Spinal cord (tissue), 10 donors: ENCODE results near the gene TRDN. TPM values are rescaled to one million over a fixed set of nuclear protein-coding genes. Genes with fewer than 3 reads are reported as not detected.
"Not testable (repeated sequence)": the region's sequence is repeated elsewhere in the genome, so short reads cannot be mapped to it uniquely, and the experiment has no call there.

ENCODE experiments used
- DNase-seq, 6 donors: peaks; one replicate each; pipeline versions ENCODE4 v3.0.0 to v3.0.0-alpha.2; 2013 to 2015; ENCODE audit warnings: low spot score in 6 of 6, low read depth in 4 of 6
- H3K27ac ChIP-seq: one replicate; pipeline ENCODE4 v1.5.1; 2013; ENCODE audit warnings: low read depth, low read length, control low read depth
- H3K27me3 ChIP-seq: one replicate; pipeline ENCODE4 v1.6.1; 2013; ENCODE audit warnings: low read length; ENCODE audit not compliant: control insufficient read depth, insufficient read depth
- H3K36me3 ChIP-seq: one replicate; pipeline ENCODE4 v1.6.1; 2013; ENCODE audit warnings: low read length; ENCODE audit not compliant: control insufficient read depth, insufficient read depth
- H3K4me1 ChIP-seq: one replicate; pipeline ENCODE4 v1.6.1; 2013; ENCODE audit warnings: low read length; ENCODE audit not compliant: control insufficient read depth, insufficient read depth
- H3K4me3 ChIP-seq: one replicate; pipeline ENCODE4 v1.5.1; 2013; ENCODE audit warnings: low read depth, low read length, control low read depth
- H3K9me3 ChIP-seq: one replicate; pipeline ENCODE4 v1.6.1; 2013; ENCODE audit warnings: low read length; ENCODE audit not compliant: control insufficient read depth, insufficient read depth
- WGBS: methylation state at CpG from one replicate; pipeline ENCODE4 v1.1.5; 2013; ENCODE audit warnings: missing lambda C conversion rate; ENCODE audit not compliant: insufficient coverage; 5-methylcytosine and 5-hydroxymethylcytosine counted together
- polyA plus RNA-seq, 2 donors: library from polyadenylated mRNA; unstranded; fragments of 120-200 nt; gene quantifications; one replicate each; pipeline ENCODE4 v1.2.1, GENCODE V29; 2013; ENCODE audit not compliant: insufficient read length in 2 of 2
- total RNA-seq, 2 donors: library from RNA; depleted of rRNA in 1 of 2; stranded (reverse); fragments of 120-200 nt in 1 of 2; fragments of >200 nt in 1 of 2; gene quantifications; one replicate each; pipeline versions ENCODE4 v1.2.3 to v1.2.4, GENCODE V29; 2013 to 2014
- donor health status: healthy.

The TRDN gene
- total and polyA plus RNA-seq, 4 donors: 2.3 to 9.9 (median 3.0) TPM

DNA sequence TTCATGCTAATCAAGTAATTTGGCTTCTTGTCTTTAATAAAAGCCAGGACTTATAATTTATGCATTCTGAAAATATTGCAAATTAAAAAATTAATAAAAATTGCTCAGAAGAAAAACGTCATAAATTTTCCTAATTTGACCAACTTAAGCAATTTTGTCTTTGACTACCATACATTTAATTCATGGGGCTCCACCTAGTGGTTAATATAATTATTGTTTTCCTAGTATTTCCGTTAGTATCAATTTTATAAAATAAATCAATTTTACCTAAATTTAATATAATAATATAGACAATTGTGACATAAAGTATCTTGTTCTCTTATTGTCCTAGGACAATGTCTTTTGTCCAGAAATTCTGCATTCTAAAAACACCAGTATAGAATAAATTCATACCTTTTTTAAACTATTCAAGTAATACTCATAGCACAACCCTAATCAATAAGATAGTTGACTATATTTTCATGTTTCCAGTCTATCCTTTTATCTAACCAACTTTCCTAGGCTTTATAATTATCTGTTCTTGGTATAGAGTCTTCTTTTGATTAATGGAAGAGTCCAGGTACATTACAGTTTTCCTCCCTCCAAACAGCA, 319.9 kb downstream of the TRDN start:
- no peaks in the 10 kb centered on the region for H3K36me3 ChIP-seq
- H3K27ac ChIP-seq: no peak overlapping the region
- H3K27me3 ChIP-seq: no peaks in the 10 kb centered on the region
- H3K4me3 ChIP-seq: no peak overlapping the region
- peak in 4 of 6 donors; percentile 8 to 80 (median 27) for DNase-seq
- H3K9me3 ChIP-seq: peaks cover 3% of the 10 kb centered on the region
- no peaks in the 10 kb centered on the region for H3K4me1 ChIP-seq
- no CpG with 5 or more reads among the region's 2 CpGs for WGBS

DNA sequence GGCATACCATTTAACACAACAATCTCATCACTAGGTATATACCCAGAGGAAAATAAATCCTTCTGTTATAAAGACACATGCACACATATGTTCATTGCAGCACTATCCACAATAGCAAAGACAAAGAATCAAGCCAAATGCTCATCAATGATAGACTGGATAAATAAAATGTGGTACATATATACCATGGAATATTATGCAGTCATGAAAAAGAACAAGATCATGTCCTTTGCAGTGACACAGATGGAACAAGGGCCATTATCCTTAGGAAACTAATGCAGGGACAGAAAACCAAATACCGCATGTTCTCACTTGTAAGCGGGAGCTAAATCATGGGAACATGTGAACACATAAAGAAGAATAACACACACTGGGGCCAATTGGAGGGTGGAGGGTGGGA, 322.3 kb downstream of the TRDN start:
- not testable (repeated sequence) for H3K4me1 ChIP-seq, DNase-seq, H3K9me3 ChIP-seq, H3K36me3 ChIP-seq, H3K4me3 ChIP-seq, H3K27ac ChIP-seq, H3K27me3 ChIP-seq
- WGBS: 93% methylated on average over 2 of the region's 2 CpGs

DNA sequence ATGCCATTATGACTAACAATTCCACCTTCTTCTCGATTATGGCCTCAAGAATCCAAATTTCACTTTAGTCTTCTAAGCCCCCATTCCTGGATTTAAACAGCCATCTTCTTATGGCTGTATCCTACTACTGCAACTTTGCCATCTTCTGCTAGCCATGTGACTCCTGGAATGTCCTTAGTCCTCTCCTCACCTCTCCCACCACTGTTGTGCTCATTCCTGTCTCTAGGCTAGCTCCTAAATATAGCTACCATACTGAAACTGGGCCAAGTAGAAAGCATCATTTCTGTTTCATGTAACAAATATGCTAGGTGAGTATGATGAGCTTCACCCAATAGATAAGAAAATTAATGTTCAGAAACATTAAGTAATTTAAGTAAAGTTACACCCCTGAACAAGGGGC, 327.6 kb downstream of the TRDN start:
- Histone ChIP-seq H3K27ac (no peak overlapping the region), H3K4me3 (no peak overlapping the region), H3K9me3 (peaks cover 3% of the 10 kb centered on the region), H3K27me3 (no peaks in the 10 kb centered on the region), H3K36me3 (no peaks in the 10 kb centered on the region), H3K4me1 (no peaks in the 10 kb centered on the region)
- 83% methylated on average over 1 of the region's 1 CpG for WGBS
- no peak for DNase-seq

DNA sequence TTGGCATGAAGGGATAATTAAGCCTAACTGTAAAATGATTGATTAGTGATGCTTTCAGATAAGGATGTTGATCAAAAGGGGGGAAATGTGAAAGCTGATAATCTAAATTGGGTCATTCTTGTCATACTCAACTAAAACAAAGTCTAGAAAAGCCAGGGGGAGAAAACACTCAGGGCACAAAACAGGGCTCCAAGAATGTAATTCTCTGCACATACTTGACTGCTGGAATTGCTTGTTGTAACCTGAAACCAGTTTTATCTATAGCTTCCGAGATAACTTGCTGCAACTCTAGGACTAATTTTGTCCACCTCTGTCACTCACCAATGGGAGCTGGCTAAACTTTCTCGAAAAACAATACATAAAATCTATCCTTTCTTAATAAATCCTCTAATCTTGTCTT, 330.4 kb downstream of the TRDN start:
- H3K4me3 ChIP-seq: no peak overlapping the region
- no peaks in the 10 kb centered on the region for H3K36me3 ChIP-seq
- no peaks in the 10 kb centered on the region for H3K4me1 ChIP-seq
- H3K27me3 ChIP-seq: no peaks in the 10 kb centered on the region
- peaks cover 2% of the 10 kb centered on the region for H3K9me3 ChIP-seq
- no peak overlapping the region for H3K27ac ChIP-seq
- 69% methylated on average over 2 of the region's 2 CpGs for WGBS
- DNase-seq: no peak

- no peaks in the 10 kb centered on the region for H3K4me1 ChIP-seq
- H3K27me3 ChIP-seq: no peaks in the 10 kb centered on the region
- no peaks in the 10 kb centered on the region for H3K9me3 ChIP-seq
- no peak overlapping the region for H3K27ac ChIP-seq
- H3K36me3 ChIP-seq: no peaks in the 10 kb centered on the region
- H3K4me3 ChIP-seq: no peak overlapping the region
- DNase-seq: no peak
- 100% methylated on average over 3 of the region's 8 CpGs for WGBS
Measured at GRCh38 chr6:123295672-123296071, 341.1 kb downstream of the TRDN start.

DNA sequence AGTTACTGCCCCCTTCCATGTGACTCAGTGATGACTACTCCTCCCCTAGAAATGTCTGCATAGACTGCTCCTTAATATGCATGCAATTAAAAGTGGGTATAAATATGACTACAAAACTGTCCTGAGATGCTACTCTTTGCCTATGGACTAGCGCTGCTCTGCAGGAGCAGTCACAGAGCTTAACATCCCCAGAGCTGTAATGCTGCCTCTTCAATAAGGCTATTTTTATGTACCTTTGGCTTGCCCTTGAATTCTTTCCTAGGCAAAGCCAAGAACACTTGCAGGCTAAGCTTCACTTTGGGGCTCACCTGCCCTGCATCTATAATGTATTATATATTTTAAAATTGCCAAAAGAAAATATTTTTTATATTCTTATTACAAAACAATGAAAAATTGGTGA, 341.6 kb downstream of the TRDN start:
- DNase-seq: no peak
- H3K4me1 ChIP-seq: no peaks in the 10 kb centered on the region
- WGBS: 100% methylated on average over 1 of the region's 1 CpG
- H3K9me3 ChIP-seq: no peaks in the 10 kb centered on the region
- no peak overlapping the region for H3K27ac ChIP-seq
- H3K27me3 ChIP-seq: no peaks in the 10 kb centered on the region
- no peaks in the 10 kb centered on the region for H3K36me3 ChIP-seq
- no peak overlapping the region for H3K4me3 ChIP-seq

DNA sequence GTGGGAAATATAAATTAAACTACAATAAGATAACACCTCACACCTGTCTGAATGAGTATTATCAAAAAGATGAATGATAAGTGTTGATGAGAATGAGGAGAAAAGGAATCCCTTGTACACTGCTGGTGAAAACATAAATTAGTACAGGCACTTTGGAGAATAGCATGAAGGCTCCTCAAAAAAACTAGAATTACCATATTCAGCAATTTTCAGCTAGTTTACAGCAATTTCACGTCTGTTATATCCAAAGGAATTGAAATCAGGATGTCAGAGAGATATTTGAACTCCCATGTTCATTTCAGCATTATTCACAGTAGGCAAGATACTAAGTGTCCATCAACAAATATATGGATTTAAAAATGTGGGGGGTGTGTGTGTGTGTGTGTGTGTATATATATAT, 348.1 kb downstream of the TRDN start:
- H3K27ac ChIP-seq: no peak overlapping the region
- H3K27me3 ChIP-seq: no peaks in the 10 kb centered on the region
- no CpG with 5 or more reads among the region's 1 CpG for WGBS
- no peak overlapping the region for H3K4me3 ChIP-seq
- no peaks in the 10 kb centered on the region for H3K9me3 ChIP-seq
- no peak for DNase-seq
- no peaks in the 10 kb centered on the region for H3K36me3 ChIP-seq
- H3K4me1 ChIP-seq: no peaks in the 10 kb centered on the region

DNA sequence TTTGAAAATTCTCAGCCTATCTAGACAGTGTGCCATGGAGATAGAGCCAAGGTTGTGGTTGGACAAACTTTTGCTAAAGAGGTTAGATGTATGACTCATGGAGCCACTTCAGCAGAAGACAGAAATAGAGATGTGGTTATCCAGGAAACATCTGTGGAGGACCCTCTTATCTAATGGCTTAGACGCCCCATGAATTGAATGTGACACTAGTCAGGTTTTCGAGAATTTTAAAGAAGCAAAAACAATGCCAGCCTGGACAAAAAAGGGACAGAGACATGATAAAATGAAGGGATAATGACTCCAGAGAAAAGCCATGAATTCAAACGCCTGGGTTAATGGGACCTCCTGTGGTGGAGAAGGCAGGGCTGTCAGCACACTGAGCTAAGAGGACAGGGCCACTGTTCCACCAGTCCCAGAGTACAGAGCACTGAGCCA, 360.2 kb downstream of the TRDN start:
- H3K9me3 ChIP-seq: no peaks in the 10 kb centered on the region

GRCh38 chr6:123263981-123264380, 372.8 kb downstream of the TRDN start:
- Histone ChIP-seq H3K9me3 (no peaks in the 10 kb centered on the region), H3K4me1 (no peaks in the 10 kb centered on the region), H3K4me3 (no peak overlapping the region), H3K27ac (no peak overlapping the region), H3K27me3 (no peaks in the 10 kb centered on the region), H3K36me3 (no peaks in the 10 kb centered on the region)
- DNase-seq: no peak
- 100% methylated on average over 2 of the region's 5 CpGs for WGBS

More for the DNA sequence above, 360.2 kb downstream of the TRDN start:
- WGBS: 20% methylated on average over 3 of the region's 3 CpGs
- Histone ChIP-seq H3K36me3 (no peaks in the 10 kb centered on the region), H3K4me1 (no peaks in the 10 kb centered on the region), H3K27me3 (no peaks in the 10 kb centered on the region), H3K27ac (no peak overlapping the region), H3K4me3 (no peak overlapping the region)
- no peak for DNase-seq

DNA sequence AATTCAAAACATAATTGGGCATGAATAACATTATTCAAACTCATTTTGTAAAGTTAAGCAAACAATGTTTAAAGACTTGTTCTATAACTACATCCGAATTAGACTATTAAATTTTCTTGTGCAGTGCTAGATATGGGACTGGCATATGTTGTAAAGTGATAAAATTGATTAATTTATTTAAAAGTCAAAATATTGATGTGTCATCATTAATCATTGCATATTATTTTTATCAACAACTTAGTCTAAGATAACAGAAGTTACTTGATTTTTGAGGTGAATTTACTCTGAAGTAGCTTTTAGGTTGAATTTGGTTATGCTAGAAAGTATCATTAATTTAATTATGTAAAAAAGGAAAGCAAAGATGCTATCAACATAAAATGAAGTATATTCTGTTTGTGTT, 396.1 kb downstream of the TRDN start:
- WGBS: no CpG with 5 or more reads among the region's 1 CpG
- Histone ChIP-seq H3K4me3 (no peak overlapping the region), H3K27me3 (no peaks in the 10 kb centered on the region)

More for the DNA sequence above, 396.1 kb downstream of the TRDN start:
- H3K27ac ChIP-seq: no peak overlapping the region
- no peak for DNase-seq
- no peaks in the 10 kb centered on the region for H3K36me3 ChIP-seq
- H3K4me1 ChIP-seq: no peaks in the 10 kb centered on the region
- no peaks in the 10 kb centered on the region for H3K9me3 ChIP-seq
